ENCODE data around the gene DBH. TPM values are rescaled to one million over a fixed set of nuclear protein-coding genes. Genes with fewer than 3 reads are reported as not detected.

The DBH gene
- total RNA-seq, 1 donor from 2014 or later: not detected

GRCh38 chr9:133700819-133701320 lies 64.7 kb downstream of the DBH start:
- TF ChIP-seq, protein P1, sequence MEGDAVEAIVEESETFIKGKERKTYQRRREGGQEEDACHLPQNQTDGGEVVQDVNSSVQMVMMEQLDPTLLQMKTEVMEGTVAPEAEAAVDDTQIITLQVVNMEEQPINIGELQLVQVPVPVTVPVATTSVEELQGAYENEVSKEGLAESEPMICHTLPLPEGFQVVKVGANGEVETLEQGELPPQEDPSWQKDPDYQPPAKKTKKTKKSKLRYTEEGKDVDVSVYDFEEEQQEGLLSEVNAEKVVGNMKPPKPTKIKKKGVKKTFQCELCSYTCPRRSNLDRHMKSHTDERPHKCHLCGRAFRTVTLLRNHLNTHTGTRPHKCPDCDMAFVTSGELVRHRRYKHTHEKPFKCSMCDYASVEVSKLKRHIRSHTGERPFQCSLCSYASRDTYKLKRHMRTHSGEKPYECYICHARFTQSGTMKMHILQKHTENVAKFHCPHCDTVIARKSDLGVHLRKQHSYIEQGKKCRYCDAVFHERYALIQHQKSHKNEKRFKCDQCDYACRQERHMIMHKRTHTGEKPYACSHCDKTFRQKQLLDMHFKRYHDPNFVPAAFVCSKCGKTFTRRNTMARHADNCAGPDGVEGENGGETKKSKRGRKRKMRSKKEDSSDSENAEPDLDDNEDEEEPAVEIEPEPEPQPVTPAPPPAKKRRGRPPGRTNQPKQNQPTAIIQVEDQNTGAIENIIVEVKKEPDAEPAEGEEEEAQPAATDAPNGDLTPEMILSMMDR (conservative IDR thresholded peaks at IDR 0.05; ENCODE audit: low read depth, low read length): no peak
- no peak overlapping the region for H3K4me3 ChIP-seq (ENCODE audit: low read depth, low read length)
- no peak for DNase-seq (ENCODE audit: low read depth)

DNA sequence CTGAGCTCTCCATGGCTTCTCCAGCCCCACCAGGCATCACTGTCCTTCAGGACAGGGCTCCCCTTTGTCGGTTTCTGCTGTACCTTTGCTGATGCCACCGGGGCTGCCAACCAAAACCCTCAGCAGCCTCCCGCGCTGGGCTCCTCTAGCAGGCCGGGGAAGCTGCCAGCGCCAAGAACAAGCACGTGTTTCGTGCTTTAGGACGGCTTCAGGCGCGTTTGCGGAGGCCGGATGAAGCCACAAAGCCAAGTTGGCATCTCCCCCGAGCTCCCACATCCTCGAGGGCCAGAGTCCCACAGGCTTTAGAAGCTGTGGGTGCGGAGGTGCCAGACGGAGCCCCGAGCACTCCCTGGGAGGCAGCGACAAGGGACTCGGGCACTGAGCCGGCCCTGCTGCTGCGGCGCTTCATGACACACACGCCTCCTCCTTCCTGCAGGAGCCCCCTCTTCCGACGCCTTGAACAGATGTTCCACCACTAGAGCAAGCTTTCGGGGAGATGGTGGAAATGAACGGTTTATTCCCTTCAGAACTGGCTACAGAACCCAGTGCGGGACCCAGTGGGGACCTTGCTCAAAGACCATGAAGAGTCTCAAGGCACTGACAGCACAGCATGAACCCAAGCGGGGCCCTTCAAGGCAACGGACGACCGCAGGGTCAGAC lies 65.3 kb downstream of the DBH start:
- no peak overlapping the region for H3K4me3 ChIP-seq (ENCODE audit: low read depth, low read length)
- no peak for DNase-seq (ENCODE audit: low read depth)
- TF ChIP-seq, protein P1 (conservative IDR thresholded peaks at IDR 0.05; ENCODE audit: low read depth, low read length): no peak

- DNase-seq (ENCODE audit: low read depth): no peak
- H3K4me3 ChIP-seq (ENCODE audit: low read depth, low read length): no peak overlapping the region
Observed at GRCh38 chr9:133701981-133702797, 66.0 kb downstream of the DBH start.

DNA sequence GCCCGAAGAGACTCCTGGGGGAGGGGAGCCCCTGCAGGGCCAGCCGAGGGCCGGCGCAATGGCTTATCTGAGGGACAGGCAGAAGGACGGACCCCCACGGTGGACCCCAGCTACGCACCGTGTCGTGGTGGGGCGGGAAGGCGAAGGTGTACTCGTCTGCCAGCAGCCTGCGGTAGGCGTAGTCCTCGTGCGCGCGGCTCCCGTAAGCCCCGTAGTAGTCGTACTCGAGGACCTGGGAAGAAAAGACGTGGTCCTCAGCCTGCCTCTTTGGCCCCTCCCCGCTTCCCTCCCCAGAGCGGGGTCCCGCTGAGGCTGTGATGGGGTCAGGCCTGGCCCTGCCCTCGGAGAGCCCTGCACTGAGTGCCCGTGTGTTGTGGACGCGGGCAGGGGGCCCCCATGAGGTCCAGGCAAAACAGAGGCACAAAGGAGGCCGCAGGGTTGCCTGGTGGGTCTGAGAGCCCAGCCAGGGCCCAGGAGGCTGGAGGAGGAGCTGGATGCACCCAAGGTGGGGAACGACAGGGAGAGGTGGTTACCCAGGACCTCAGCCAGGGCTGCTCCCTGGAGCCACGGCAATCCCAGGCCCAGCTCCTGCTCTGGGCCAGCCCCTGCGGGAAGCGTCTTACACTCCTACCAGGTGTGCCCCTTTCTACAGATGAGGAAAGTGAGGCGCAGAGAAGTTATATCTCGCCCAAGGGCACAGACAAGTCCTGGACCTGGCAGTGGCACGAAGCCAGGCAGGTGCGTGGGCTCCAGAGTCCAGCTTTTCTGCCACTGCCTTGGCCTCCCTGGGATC lies 66.8 kb downstream of the DBH start:
- no peak overlapping the region for H3K4me3 ChIP-seq (ENCODE audit: low read depth, low read length)
- TF ChIP-seq, protein P1 (conservative IDR thresholded peaks at IDR 0.05; ENCODE audit: low read depth, low read length): no peak
- no peak for DNase-seq (ENCODE audit: low read depth)

More at GRCh38 chr9:133701981-133702797, 66.0 kb downstream of the DBH start:
- TF ChIP-seq, protein P1 (conservative IDR thresholded peaks at IDR 0.05; ENCODE audit: low read depth, low read length): no peak

DNA sequence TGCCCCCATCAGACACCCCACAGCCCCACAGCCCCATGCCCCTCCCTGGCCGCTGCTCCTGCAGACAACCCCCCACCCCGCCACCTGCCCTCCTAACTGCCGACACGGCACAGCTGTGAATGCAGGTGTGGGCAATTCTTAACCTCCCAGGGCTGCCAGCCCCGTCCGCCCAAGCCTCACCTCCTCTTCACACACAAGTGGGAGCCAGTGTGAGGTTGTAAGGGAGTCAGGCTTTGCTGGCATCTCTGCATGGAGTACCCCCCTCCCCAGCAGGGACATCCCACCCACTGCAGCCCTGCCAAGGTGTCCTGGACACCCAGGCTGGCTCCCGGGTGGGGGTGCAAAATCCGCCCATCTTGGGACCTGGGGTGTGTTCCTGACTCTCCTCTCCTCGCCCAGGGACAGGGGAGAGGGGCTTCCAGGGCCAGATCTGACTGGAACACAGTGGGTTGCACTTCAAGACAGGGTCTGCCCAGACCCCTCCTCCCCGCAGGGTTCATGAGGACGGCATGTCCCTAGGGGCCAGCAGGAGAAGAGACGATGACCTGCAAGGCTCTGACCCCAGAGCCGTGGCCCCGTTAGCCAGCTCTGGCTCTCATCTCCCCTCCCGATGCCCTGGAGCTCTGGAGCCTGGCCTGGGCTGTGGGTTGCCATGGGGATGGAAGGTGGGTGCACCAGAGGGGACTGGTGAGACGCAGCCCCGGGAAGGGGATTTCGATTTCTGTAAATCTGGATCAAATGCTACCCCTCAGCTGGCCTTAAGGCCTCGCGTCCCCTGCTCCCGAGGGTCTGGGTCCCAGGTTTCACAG lies 67.6 kb downstream of the DBH start:
- TF ChIP-seq, protein P1 (conservative IDR thresholded peaks at IDR 0.05; ENCODE audit: low read depth, low read length): no peak
- no peak overlapping the region for H3K4me3 ChIP-seq (ENCODE audit: low read depth, low read length)
- no peak for DNase-seq (ENCODE audit: low read depth)

DNA sequence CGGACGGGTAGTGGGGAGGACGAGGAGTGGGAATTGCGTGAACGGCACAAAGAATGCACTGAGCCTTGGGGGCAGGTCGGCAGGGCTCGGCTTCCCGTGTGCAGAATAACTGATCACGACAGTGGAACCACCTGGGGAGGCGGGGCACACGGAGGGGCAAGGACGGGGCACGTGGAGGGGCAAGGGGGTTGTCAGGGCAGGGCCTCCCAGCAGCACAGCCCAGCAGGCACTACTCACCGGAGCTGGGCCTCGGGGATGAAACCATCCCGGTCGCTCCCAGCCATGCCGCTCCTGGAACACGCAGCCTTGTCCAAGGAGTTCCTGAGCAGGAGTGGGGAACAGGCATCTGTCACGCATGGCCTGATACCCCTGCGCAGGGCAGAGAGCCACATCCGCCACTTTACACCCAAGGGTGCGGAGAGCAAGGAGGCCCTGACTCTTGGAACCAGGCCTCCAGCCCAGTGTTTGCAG lies 68.6 kb downstream of the DBH start:
- TF ChIP-seq, protein P1 (conservative IDR thresholded peaks at IDR 0.05; ENCODE audit: low read depth, low read length): no peak
- DNase-seq (ENCODE audit: low read depth): no peak
- no peak overlapping the region for H3K4me3 ChIP-seq (ENCODE audit: low read depth, low read length)
